Activated naive CD4-positive, alpha-beta T cell treated with Interleukin-2 at 50 U/mL for 16 hours (primary cell): ENCODE measurements around the gene ADSS2.

Experiments used
- DNase-seq: peaks from one replicate; pipeline ENCODE4 v3.0.0-alpha.2; 2020

ADSS2 gene

GRCh38 chr1:244362476-244362875, 89.2 kb downstream of the ADSS2 start:
- DNase-seq, result no peak

GRCh38 chr1:244361764-244362473, 89.8 kb downstream of the ADSS2 start:
- DNase-seq, result no peak
